ENCODE measurements around the gene ATXN2. TPM values are rescaled to one million over a fixed set of nuclear protein-coding genes. Genes with fewer than 3 reads are reported as not detected.

The ATXN2 gene
- total and polyA plus RNA-seq, 4 donors, result 11.5 to 33.1 (median 22.1) TPM

- no peak for TF ChIP-seq ZBTB33 (IDR thresholded peaks at IDR 0.05)
- TF ChIP-seq RAD21 (IDR thresholded peaks at IDR 0.05), result no peak
- TF ChIP-seq, protein P1, sequence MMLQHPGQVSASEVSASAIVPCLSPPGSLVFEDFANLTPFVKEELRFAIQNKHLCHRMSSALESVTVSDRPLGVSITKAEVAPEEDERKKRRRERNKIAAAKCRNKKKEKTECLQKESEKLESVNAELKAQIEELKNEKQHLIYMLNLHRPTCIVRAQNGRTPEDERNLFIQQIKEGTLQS (IDR thresholded peaks at IDR 0.05), result no peak
Observed at GRCh38 chr12:111558107-111558376, 41.1 kb downstream of the ATXN2 start (continued).

GRCh38 chr12:111557271-111558106 is 41.6 kb downstream of the ATXN2 start:
- Histone ChIP-seq H3K9me3 (ENCODE audit: control insufficient read depth in 4 of 4, low read length in 3 of 4) (no peaks in the 10 kb centered on the region), H3K27me3 (ENCODE audit: control insufficient read depth in 4 of 4, insufficient read depth in 4 of 4, low read length in 3 of 4) (no peaks in the 10 kb centered on the region), H3K4me1 (ENCODE audit: control insufficient read depth in 4 of 4, insufficient read depth in 4 of 4, low read length in 3 of 4) (peaks cover 0 to 3% (median 0%) of the 10 kb centered on the region in 4 donors), H3K36me3 (ENCODE audit: control insufficient read depth in 4 of 4, insufficient read depth in 3 of 4, low read depth in 1 of 4, low read length in 3 of 4) (peaks cover 0 to 2% (median under 1%) of the 10 kb centered on the region in 4 donors), H3K4me3 (ENCODE audit: low read depth in 1 of 3, low read length in 3 of 3) (no peak overlapping the region), H3K27ac (ENCODE audit: low read depth in 1 of 2, low read length in 2 of 2) (no peak overlapping the region), H3K9ac (ENCODE audit: low read depth in 1 of 2, low read length in 2 of 2) (no peak overlapping the region)
- 64% methylated on average over 5 of the region's 5 CpGs for WGBS
- no peak for TF ChIP-seq HNF4G (IDR thresholded peaks at IDR 0.05)
- no peak for TF ChIP-seq TAF1 (conservative IDR thresholded peaks at IDR 0.05)
- TF ChIP-seq JUND (IDR thresholded peaks at IDR 0.05), result no peak
- TF ChIP-seq, protein P2, sequence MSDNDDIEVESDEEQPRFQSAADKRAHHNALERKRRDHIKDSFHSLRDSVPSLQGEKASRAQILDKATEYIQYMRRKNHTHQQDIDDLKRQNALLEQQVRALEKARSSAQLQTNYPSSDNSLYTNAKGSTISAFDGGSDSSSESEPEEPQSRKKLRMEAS (IDR thresholded peaks at IDR 0.05), result no peak
- TF ChIP-seq RAD21 (IDR thresholded peaks at IDR 0.05), result no peak
- TF ChIP-seq SP1 (IDR thresholded peaks at IDR 0.05), result no peak
- TF ChIP-seq GABPA (IDR thresholded peaks at IDR 0.05 in 1 of 2, conservative IDR thresholded peaks at IDR 0.05 in 1 of 2), result no peak
- TF ChIP-seq NR2F2 (IDR thresholded peaks at IDR 0.05), result no peak
- no peak for TF ChIP-seq FOXA1 (IDR thresholded peaks at IDR 0.05)
- TF ChIP-seq, protein P3, sequence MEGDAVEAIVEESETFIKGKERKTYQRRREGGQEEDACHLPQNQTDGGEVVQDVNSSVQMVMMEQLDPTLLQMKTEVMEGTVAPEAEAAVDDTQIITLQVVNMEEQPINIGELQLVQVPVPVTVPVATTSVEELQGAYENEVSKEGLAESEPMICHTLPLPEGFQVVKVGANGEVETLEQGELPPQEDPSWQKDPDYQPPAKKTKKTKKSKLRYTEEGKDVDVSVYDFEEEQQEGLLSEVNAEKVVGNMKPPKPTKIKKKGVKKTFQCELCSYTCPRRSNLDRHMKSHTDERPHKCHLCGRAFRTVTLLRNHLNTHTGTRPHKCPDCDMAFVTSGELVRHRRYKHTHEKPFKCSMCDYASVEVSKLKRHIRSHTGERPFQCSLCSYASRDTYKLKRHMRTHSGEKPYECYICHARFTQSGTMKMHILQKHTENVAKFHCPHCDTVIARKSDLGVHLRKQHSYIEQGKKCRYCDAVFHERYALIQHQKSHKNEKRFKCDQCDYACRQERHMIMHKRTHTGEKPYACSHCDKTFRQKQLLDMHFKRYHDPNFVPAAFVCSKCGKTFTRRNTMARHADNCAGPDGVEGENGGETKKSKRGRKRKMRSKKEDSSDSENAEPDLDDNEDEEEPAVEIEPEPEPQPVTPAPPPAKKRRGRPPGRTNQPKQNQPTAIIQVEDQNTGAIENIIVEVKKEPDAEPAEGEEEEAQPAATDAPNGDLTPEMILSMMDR (IDR thresholded peaks at IDR 0.05; ENCODE audit: low read depth, low read length, missing input control), result no peak
- no peak for TF ChIP-seq ZBTB33 (IDR thresholded peaks at IDR 0.05)
- no peak for TF ChIP-seq HNF4A (conservative IDR thresholded peaks at IDR 0.05)
- TF ChIP-seq, protein P4, sequence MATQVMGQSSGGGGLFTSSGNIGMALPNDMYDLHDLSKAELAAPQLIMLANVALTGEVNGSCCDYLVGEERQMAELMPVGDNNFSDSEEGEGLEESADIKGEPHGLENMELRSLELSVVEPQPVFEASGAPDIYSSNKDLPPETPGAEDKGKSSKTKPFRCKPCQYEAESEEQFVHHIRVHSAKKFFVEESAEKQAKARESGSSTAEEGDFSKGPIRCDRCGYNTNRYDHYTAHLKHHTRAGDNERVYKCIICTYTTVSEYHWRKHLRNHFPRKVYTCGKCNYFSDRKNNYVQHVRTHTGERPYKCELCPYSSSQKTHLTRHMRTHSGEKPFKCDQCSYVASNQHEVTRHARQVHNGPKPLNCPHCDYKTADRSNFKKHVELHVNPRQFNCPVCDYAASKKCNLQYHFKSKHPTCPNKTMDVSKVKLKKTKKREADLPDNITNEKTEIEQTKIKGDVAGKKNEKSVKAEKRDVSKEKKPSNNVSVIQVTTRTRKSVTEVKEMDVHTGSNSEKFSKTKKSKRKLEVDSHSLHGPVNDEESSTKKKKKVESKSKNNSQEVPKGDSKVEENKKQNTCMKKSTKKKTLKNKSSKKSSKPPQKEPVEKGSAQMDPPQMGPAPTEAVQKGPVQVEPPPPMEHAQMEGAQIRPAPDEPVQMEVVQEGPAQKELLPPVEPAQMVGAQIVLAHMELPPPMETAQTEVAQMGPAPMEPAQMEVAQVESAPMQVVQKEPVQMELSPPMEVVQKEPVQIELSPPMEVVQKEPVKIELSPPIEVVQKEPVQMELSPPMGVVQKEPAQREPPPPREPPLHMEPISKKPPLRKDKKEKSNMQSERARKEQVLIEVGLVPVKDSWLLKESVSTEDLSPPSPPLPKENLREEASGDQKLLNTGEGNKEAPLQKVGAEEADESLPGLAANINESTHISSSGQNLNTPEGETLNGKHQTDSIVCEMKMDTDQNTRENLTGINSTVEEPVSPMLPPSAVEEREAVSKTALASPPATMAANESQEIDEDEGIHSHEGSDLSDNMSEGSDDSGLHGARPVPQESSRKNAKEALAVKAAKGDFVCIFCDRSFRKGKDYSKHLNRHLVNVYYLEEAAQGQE (IDR thresholded peaks at IDR 0.05), result no peak
- TF ChIP-seq RXRA (IDR thresholded peaks at IDR 0.05), result no peak
- no peak for TF ChIP-seq YY1 (IDR thresholded peaks at IDR 0.05)
- TF ChIP-seq EGR1 (IDR thresholded peaks at IDR 0.05; ENCODE audit: low read depth in 2 of 2), result no peak
- DNase-seq (ENCODE audit: low spot score), result no peak

All from liver (tissue), 9 donors.